Activated T-cell treated with anti-CD3 and anti-CD28 coated beads, Interleukin-2, amount 50 U/mL, for 4 hours (primary cell): ENCODE measurements around the gene KCNK6. TPM values are rescaled to one million over a fixed set of nuclear protein-coding genes. Genes with fewer than 3 reads are reported as not detected.

Source experiments
- ATAC-seq, 2 donors: fragments of 200-7000 bp; cut with Tn5 transposase; one replicate each; pipeline ENCODE4 v1.10.0; 2021
- DNase-seq: peaks from one replicate; pipeline ENCODE4 v3.0.0-alpha.2; 2020
- H3K27me3 Mint-ChIP-seq: one replicate; pipeline ENCODE4 v1.8.0; 2021; ENCODE audit warnings: low read depth, mixed read lengths
- H3K36me3 Mint-ChIP-seq: one replicate; pipeline ENCODE4 v1.8.0; 2022; ENCODE audit warnings: mixed read lengths; ENCODE audit not compliant: insufficient read depth
- H3K4me1 Mint-ChIP-seq: one replicate; pipeline ENCODE4 v1.8.0; 2021; ENCODE audit warnings: low read depth, mixed read lengths
- H3K4me3 Mint-ChIP-seq: one replicate; pipeline ENCODE4 v1.8.0; 2021; ENCODE audit warnings: mild to moderate bottlenecking, moderate library complexity, mixed read lengths
- H3K9me3 Mint-ChIP-seq: one replicate; pipeline ENCODE4 v1.8.0; 2021; ENCODE audit warnings: mixed read lengths
- total RNA-seq, 3 donors: library from RNA; stranded (reverse); gene quantifications; one replicate each; pipeline ENCODE4 v1.2.1, GENCODE V29; 2021

Gene KCNK6
- total RNA-seq, 3 donors from 2014 or later = 9.2 to 10.9 (median 9.8) TPM

- H3K9me3 Mint-ChIP-seq = no peaks in the 10 kb centered on the region
- ATAC-seq (peak; percentile 98), DNase-seq (peak; percentile 97)
- H3K4me3 Mint-ChIP-seq = peak within 1 kb of the TSS; percentile 100
- peaks cover 27% of the 10 kb centered on the region for H3K4me1 Mint-ChIP-seq
- peaks cover 21% of the 10 kb centered on the region for H3K36me3 Mint-ChIP-seq
- H3K27me3 Mint-ChIP-seq = peaks cover 3% of the 10 kb centered on the region
These were observed 54.9 kb downstream of the KCNK6 start, which contains the start of gene PSMD8 for GRCh38 chr19:38374332-38375097. Gene PSMD8 (plus strand): TSS chr19:38374571. CDS start chr19:38374602, 31 bp downstream.

- peak overlapping the region; percentile 100 for H3K4me3 Mint-ChIP-seq
- peak; percentile 4 to 8 for ATAC-seq
- H3K9me3 Mint-ChIP-seq = no peaks in the 10 kb centered on the region
- H3K36me3 Mint-ChIP-seq = peaks cover 26% of the 10 kb centered on the region
- H3K27me3 Mint-ChIP-seq = no peaks in the 10 kb centered on the region
- no peak for DNase-seq
- peaks cover 27% of the 10 kb centered on the region for H3K4me1 Mint-ChIP-seq
These were observed 55.5 kb downstream of the KCNK6 start for GRCh38 chr19:38375098-38375493.

DNA sequence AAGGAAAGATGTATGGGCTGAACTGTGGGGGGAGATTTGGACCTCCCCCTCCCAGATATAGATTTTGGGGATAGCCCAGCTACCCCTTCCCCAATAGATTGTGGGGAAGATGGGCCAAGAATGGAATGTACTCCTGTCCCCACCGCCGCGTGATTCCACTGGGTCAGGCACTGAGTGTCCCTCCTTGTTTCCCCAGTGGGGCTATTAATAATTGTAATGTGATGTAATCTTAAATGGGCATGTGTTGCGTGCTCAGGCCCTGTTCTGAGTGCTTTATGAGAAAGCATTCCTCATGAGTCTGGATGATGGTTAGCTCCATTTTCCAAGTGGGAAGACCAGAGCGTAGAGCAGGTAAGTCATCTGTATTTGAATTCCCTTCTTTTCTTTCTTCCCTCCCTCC, 56.1 kb downstream of the KCNK6 start:
- Mint-ChIP-seq H3K9me3 (no peaks in the 10 kb centered on the region), H3K4me1 (peaks cover 27% of the 10 kb centered on the region), H3K36me3 (peaks cover 29% of the 10 kb centered on the region), H3K27me3 (no peaks in the 10 kb centered on the region), H3K4me3 (peak overlapping the region; percentile 100)
- DNase-seq = no peak
- no peak for ATAC-seq

DNA sequence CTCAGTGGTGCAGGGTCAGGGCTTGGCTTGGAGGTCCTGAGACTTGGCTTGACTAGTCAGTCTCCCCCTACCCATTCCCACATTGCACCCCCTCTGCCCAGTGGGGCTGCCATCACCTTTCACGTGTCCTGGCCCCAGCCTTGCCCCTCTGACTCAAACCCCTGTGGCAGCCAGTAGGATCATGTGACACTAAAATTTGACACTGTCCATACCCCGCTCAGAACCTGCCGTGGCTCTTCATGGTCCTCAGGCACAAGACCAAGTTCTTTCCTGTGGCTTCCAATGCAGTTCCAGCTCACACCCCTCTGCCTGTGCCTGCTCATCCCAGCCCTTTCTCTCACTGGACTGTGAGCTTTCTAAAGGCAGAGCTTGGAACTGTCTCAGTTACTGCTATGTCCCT, 56.9 kb downstream of the KCNK6 start:
- no peaks in the 10 kb centered on the region for H3K9me3 Mint-ChIP-seq
- peak overlapping the region; percentile 100 for H3K4me3 Mint-ChIP-seq
- H3K4me1 Mint-ChIP-seq = peaks cover 27% of the 10 kb centered on the region
- no peak for ATAC-seq
- peaks cover 37% of the 10 kb centered on the region for H3K36me3 Mint-ChIP-seq
- no peak for DNase-seq
- H3K27me3 Mint-ChIP-seq = no peaks in the 10 kb centered on the region

- Mint-ChIP-seq H3K4me1 (peaks cover 27% of the 10 kb centered on the region), H3K9me3 (no peaks in the 10 kb centered on the region), H3K27me3 (no peaks in the 10 kb centered on the region), H3K4me3 (peak overlapping the region; percentile 100), H3K36me3 (peaks cover 41% of the 10 kb centered on the region)
- DNase-seq (no peak), ATAC-seq (no peak)
These were observed 57.4 kb downstream of the KCNK6 start for GRCh38 chr19:38377052-38377451.

DNA sequence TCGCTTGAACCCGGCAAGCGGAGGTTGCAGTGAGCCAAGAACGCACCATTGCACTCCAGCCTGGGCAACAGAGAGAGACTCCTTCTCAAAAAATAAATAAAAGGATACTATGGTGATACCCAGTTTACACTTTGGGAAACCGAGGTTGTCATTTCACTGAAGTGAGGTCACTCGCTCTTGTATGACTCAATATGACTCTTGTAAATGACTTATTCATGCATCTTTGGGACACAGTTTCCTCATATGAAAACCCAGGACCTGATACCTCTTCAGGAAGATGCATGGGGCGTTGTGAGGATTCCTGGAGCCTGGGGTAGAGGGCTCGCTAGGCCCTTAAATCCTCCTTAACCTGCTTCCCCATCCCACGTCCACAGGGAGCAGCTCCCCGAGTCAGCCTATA, 59.2 kb downstream of the KCNK6 start:
- peaks cover 3% of the 10 kb centered on the region for H3K27me3 Mint-ChIP-seq
- no peaks in the 10 kb centered on the region for H3K9me3 Mint-ChIP-seq
- no peak for DNase-seq

GRCh38 chr19:38381138-38381537, 61.5 kb downstream of the KCNK6 start:
- peaks cover 3% of the 10 kb centered on the region for H3K27me3 Mint-ChIP-seq
- H3K4me1 Mint-ChIP-seq = peaks cover 8% of the 10 kb centered on the region
- no peak overlapping the region for H3K4me3 Mint-ChIP-seq
- DNase-seq = no peak
- ATAC-seq = no peak
- no peaks in the 10 kb centered on the region for H3K9me3 Mint-ChIP-seq
- peaks cover 54% of the 10 kb centered on the region for H3K36me3 Mint-ChIP-seq

More for the DNA sequence above, 59.2 kb downstream of the KCNK6 start:
- Mint-ChIP-seq H3K4me3 (no peak overlapping the region), H3K36me3 (peaks cover 55% of the 10 kb centered on the region), H3K4me1 (peaks cover 27% of the 10 kb centered on the region)
- no peak for ATAC-seq

Other genes with a start within 250 kb of the KCNK6 start
- gene DPF1, start 95.6 kb upstream of the KCNK6 start, total RNA-seq = under 1 TPM; 0.40 to 0.45 (median 0.43) TPM
- gene PPP1R14A, start 63.5 kb upstream of the KCNK6 start, total RNA-seq = 1 to 10 TPM in 1 of 3 donors, under 1 TPM in 2; 0.34 to 1.8 (median 0.46) TPM
- gene SPINT2, start 55.3 kb upstream of the KCNK6 start, total RNA-seq = 10 to 100 TPM; 15.6 to 27.5 (median 20.6) TPM
- gene C19orf33, start 15.6 kb upstream of the KCNK6 start, total RNA-seq = not detected
- 10 to 100 TPM; 48.0 to 60.1 (median 50.4) TPM for gene YIF1B, start 3.9 kb upstream of the KCNK6 start, total RNA-seq
- gene CATSPERG, start 16.0 kb downstream of the KCNK6 start, total RNA-seq = 1 to 10 TPM; 2.4 to 3.1 (median 3.0) TPM
- gene PSMD8, start 54.7 kb downstream of the KCNK6 start, total RNA-seq = 100 to 1,000 TPM; 331 to 368 (median 337) TPM
- gene GGN, start 68.2 kb downstream of the KCNK6 start, total RNA-seq = under 1 TPM in 2 of 3 donors, not detected in 1; 0.11 TPM
- gene SPRED3, start 68.9 kb downstream of the KCNK6 start, total RNA-seq = under 1 TPM; 0.46 to 0.74 (median 0.57) TPM
- 10 to 100 TPM; 22.7 to 27.5 (median 24.5) TPM for gene FAM98C, start 83.2 kb downstream of the KCNK6 start, total RNA-seq
- gene RASGRP4, start 106.4 kb downstream of the KCNK6 start, total RNA-seq = 1 to 10 TPM in 2 of 3 donors, under 1 TPM in 1; 0.66 to 1.4 (median 1.2) TPM
- gene RYR1, start 113.8 kb downstream of the KCNK6 start, total RNA-seq = 1 to 10 TPM; 2.3 to 3.9 (median 3.2) TPM